NT2/D1 (cell line): ENCODE data around the gene CTDP1.

Experiments
- SUZ12 ChIP-seq: IDR thresholded peaks from 2 replicates; pipeline ENCODE4 v1.6.1; 2011; ENCODE audit not compliant: insufficient read length, insufficient read depth; ENCODE audit errors: extremely low read depth
- YY1 ChIP-seq: IDR thresholded peaks from 2 replicates; pipeline ENCODE4 v1.6.1; 2011; ENCODE audit not compliant: insufficient read length, insufficient read depth
- ZNF274 ChIP-seq: IDR thresholded peaks from 2 replicates; pipeline ENCODE4 v1.6.1; 2011; ENCODE audit warnings: mild to moderate bottlenecking, low read depth, low read length

DNA sequence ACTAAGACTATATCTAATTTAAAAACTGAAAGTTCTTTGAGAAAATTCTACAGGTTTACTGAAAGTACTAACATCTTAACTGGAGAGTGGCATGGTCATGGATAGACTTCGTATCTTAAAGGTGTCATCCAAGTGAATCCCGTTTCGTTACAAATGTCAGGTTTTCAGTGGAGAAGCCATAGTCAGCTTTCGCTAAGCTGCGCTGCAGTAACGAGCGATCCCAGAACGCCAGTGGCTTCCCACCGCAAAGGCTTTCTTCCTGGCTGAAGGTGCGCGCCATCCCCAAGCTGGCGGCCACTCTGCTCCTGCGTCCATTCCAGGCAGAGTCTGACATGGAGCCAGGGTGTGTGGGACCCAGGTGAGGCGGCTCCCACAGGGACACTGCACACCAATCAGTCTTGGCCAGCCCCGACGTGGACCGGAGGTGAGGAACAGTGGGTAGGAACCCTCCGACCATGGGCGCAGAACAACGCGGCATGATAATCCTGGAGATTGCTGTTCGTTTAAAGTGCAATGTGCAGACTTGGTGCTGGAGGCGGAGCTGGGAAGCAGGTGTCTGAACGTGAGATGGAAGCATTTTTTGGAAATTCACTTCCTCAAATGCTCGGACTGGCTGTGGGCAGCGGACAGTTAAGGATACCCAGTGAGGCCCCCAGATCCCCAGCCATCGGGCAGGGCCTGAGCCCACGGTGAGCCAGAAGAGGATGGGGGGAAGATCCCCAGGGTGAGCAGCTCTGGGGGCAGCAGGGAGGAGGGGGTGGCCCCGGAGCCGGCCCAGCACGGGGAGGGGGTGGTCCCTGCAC lies 90.3 kb downstream of the CTDP1 start:
- no peak for TF ChIP-seq YY1
- no peak for TF ChIP-seq SUZ12
- no peak for TF ChIP-seq ZNF274
